ENCODE data around the gene ANTXR2.

GRCh38 chr4:79964400-79965211 lies 108.4 kb downstream of the ANTXR2 start:
- TF ChIP-seq CTCF (IDR thresholded peaks at IDR 0.05): no peak
- no peak for TF ChIP-seq POLR2A (IDR thresholded peaks at IDR 0.05)

All from prostate gland (tissue), 2 donors.